Uterine smooth muscle cell (primary cell): ENCODE data around the gene LANCL3. TPM values are rescaled to one million over a fixed set of nuclear protein-coding genes. Genes with fewer than 3 reads are reported as not detected.

ENCODE experiments used
- total RNA-seq: library from RNA; depleted of rRNA; stranded (reverse); fragments of >200 nt; gene quantifications from 2 replicates; pipeline ENCODE4 v1.2.3, GENCODE V29; 2014

LANCL3 gene
- total RNA-seq = 0.11 and 0.12 TPM in 2 replicates

GRCh38 chrX:37571426-37572107, at the start of gene LANCL3:
Gene LANCL3, plus strand, starts transcription at chrX:37571661. Its CDS starts 210 bp downstream, at chrX:37571871.

GRCh38 chrX:37685381-37686359, 114.2 kb downstream of the LANCL3 start, which contains the start of gene XK:
Gene XK, plus strand, starts transcription at chrX:37685791. Its CDS starts 171 bp downstream, at chrX:37685962.

Other genes starting within 250 kb of the LANCL3 start
- gene PRRG1, start 222.3 kb upstream of the LANCL3 start, total RNA-seq = 7.7 and 8.6 TPM in 2 replicates
- gene XK, start 114.1 kb downstream of the LANCL3 start, total RNA-seq = 0.22 and 0.25 TPM in 2 replicates
- gene CYBB, start 208.4 kb downstream of the LANCL3 start, total RNA-seq = under 0.01 TPM in 1 of 2 replicates, not detected in the other